Calu3 (cell line): ENCODE data around the gene OXGR1. TPM values are rescaled to one million over a fixed set of nuclear protein-coding genes. Genes with fewer than 3 reads are reported as not detected.
"Not testable (repeated sequence)": the region's sequence is repeated elsewhere in the genome, so short reads cannot be mapped to it uniquely, and the experiment has no call there.

Experiments
- BruUV-seq: library from RNA; stranded (reverse); fragments of 400-500 nt; replicated peaks from 2 replicates; lab custom pipeline; 2021; lab: Mats Ljungman, UMichigan
- CTCF ChIA-PET: fragments of 300-600 bp; sonication (Branson Sonifier 250); formaldehyde crosslinking; loops from one replicate; lab custom pipeline; 2022; ENCODE audit warnings: antibody characterized with exemption; lab: Charles Lee
- DNase-seq: peaks from one replicate; pipeline ENCODE4 v3.0.0; 2022
- H3K27ac Mint-ChIP-seq: one replicate; pipeline ENCODE4 v1.8.0; 2022; ENCODE audit warnings: mixed read lengths; ENCODE audit not compliant: unreplicated experiment
- H3K27me3 Mint-ChIP-seq: one replicate; pipeline ENCODE4 v1.8.0; 2022; ENCODE audit warnings: mixed read lengths; ENCODE audit not compliant: unreplicated experiment
- H3K36me3 Mint-ChIP-seq: one replicate; pipeline ENCODE4 v1.8.0; 2022; ENCODE audit warnings: mild to moderate bottlenecking, moderate library complexity, mixed read lengths; ENCODE audit not compliant: insufficient read depth, unreplicated experiment
- H3K4me1 Mint-ChIP-seq: one replicate; pipeline ENCODE4 v1.8.0; 2022; ENCODE audit warnings: mild to moderate bottlenecking, low read depth, mixed read lengths; ENCODE audit not compliant: unreplicated experiment
- H3K4me3 Mint-ChIP-seq: one replicate; pipeline ENCODE4 v1.8.0; 2022; ENCODE audit warnings: mild to moderate bottlenecking, low read depth, moderate library complexity, mixed read lengths; ENCODE audit not compliant: unreplicated experiment
- H3K9me3 Mint-ChIP-seq: one replicate; pipeline ENCODE4 v1.8.0; 2022; ENCODE audit warnings: low read depth, mixed read lengths; ENCODE audit not compliant: unreplicated experiment
- intact Hi-C: fragments of 100-400 bp; cut with micrococcal nuclease; formaldehyde crosslinking; loops from one replicate; pipeline ENCODE4 v1.10.0; 2022; ENCODE audit not compliant: unreplicated experiment
- total RNA-seq: library from RNA; stranded (reverse); gene quantifications from 2 replicates; pipeline ENCODE4 v1.2.3, GENCODE V29; 2022
- TF ChIP-seq, protein P1 (sequence below): fragments of 200-600 bp; IDR thresholded peaks from one replicate; pipeline ENCODE4 v1.8.0; 2022; ENCODE audit warnings: antibody characterized with exemption; ENCODE audit not compliant: unreplicated experiment

Gene OXGR1
- total RNA-seq, 1 experiment from 2014 or later = 0.40 TPM

DNA sequence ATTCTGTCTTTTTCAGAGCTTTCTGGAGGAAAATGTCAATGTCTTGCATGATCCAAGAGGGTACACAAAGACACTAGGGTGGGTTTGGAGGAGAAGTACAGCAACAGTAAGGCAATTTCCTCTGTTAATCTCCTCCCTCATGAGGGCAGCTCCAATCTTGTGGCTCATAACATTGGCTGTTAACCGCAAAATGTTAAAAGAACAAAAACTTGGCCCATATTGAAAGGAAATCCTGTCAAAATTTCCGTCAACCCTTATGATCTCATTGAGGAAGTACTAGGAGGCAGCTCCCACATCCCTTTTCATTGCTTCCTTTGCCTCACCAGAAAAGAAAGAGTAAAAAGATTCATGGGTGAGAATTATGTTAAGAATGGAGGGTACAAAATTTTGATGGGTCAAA is 11.6 kb downstream of the OXGR1 start:
- Mint-ChIP-seq H3K4me1 (peaks cover 13% of the 10 kb centered on the region), H3K27ac (no peak overlapping the region), H3K9me3 (no peaks in the 10 kb centered on the region), H3K4me3 (no peak overlapping the region), H3K36me3 (no peaks in the 10 kb centered on the region), H3K27me3 (peaks cover 10% of the 10 kb centered on the region)
- BruUV-seq = no TSS peak
- intact Hi-C loops = no loop called here
- DNase-seq = no peak
- CTCF ChIA-PET = no interaction called here
- TF ChIP-seq, protein P1, sequence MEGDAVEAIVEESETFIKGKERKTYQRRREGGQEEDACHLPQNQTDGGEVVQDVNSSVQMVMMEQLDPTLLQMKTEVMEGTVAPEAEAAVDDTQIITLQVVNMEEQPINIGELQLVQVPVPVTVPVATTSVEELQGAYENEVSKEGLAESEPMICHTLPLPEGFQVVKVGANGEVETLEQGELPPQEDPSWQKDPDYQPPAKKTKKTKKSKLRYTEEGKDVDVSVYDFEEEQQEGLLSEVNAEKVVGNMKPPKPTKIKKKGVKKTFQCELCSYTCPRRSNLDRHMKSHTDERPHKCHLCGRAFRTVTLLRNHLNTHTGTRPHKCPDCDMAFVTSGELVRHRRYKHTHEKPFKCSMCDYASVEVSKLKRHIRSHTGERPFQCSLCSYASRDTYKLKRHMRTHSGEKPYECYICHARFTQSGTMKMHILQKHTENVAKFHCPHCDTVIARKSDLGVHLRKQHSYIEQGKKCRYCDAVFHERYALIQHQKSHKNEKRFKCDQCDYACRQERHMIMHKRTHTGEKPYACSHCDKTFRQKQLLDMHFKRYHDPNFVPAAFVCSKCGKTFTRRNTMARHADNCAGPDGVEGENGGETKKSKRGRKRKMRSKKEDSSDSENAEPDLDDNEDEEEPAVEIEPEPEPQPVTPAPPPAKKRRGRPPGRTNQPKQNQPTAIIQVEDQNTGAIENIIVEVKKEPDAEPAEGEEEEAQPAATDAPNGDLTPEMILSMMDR = no peak

DNA sequence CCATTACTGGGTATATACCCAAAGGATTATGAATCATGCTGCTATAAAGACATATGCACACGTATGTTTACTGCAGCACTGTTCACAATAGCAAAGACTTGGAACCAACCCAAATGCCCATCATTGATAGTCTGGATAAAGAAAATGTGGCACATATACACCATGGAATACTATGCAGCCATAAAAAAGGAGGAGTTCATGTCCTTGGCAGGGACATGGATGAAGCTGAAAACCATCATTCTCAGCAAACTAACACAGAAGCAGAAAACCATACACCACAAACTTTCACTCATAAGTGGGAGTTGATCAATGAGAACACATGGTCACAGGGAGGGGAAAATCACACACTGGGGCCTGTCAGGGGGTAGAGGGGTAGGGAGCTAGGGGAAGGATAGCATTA is 14.4 kb downstream of the OXGR1 start:
- not testable (repeated sequence) for H3K9me3 Mint-ChIP-seq

DNA sequence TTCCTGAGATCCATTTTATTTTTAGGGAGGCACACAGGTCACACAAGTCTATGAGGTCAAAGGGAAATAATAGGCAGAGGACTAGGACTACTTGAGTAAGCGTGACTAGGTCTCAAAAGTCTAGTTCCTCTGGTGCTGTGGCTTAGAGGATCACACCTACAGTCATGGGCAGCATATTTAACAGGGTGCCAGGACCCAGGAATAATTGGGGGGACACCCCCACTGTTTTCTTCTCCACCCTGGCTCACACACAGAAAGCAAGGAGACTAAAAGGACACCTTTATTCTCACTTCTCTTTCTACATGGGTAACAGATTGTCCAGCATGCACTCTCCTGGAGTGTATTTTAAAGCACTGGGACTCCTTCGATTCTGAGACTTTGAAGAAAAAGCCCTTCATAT is 26.2 kb downstream of the OXGR1 start:
- H3K27me3 Mint-ChIP-seq = peaks cover 27% of the 10 kb centered on the region
- H3K9me3 Mint-ChIP-seq = no peaks in the 10 kb centered on the region
- H3K36me3 Mint-ChIP-seq = no peaks in the 10 kb centered on the region
- no peak overlapping the region for H3K4me3 Mint-ChIP-seq
- no TSS peak for BruUV-seq
- TF ChIP-seq, protein P1 = no peak
- H3K4me1 Mint-ChIP-seq = no peaks in the 10 kb centered on the region
- intact Hi-C loops = no loop called here
- CTCF ChIA-PET = interaction anchor here (0.7 kb wide), 1 partner anchor 942 kb away, joined by 3 read pairs; no protein-coding TSS in a partner anchor
- DNase-seq = no peak
- H3K27ac Mint-ChIP-seq = no peak overlapping the region

More for the DNA sequence above, 14.4 kb downstream of the OXGR1 start:
- BruUV-seq, H3K36me3 Mint-ChIP-seq, intact Hi-C loops, DNase-seq, H3K27ac Mint-ChIP-seq, H3K4me3 Mint-ChIP-seq, CTCF ChIA-PET: not testable (repeated sequence)
- peaks cover 20% of the 10 kb centered on the region for H3K27me3 Mint-ChIP-seq
- H3K4me1 Mint-ChIP-seq = peaks cover 13% of the 10 kb centered on the region

DNA sequence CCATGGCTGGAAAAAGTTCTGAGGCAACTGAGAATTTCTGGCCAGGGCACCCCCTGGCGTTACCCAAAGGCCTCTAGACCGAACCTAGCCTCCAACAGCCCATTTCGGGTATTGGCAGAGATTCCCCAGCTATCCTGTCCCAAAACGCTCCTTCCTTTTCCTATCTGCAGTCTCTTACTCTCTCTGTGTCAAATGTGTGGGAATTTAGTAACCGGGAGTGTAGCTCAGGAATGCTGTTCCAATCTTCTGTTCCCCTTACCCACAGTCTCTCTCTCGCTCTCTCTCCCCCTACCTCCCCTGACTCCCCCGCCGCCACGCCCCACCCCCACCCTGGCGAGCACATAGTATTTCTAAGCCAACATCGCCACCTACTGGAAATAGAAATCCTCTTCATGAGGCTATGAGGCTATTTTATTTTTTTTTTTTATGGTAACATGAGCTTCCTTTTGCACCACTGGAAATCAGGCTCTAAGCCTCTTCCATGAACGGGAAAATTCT is 27.0 kb downstream of the OXGR1 start:
- no peak overlapping the region for H3K4me3 Mint-ChIP-seq
- no TSS peak for BruUV-seq
- CTCF ChIA-PET = interaction anchor here (0.7 kb wide), 1 partner anchor 942 kb away, joined by 3 read pairs; no protein-coding TSS in a partner anchor
- H3K4me1 Mint-ChIP-seq = no peaks in the 10 kb centered on the region
- H3K36me3 Mint-ChIP-seq = no peaks in the 10 kb centered on the region
- DNase-seq = no peak
- intact Hi-C loops = no loop called here
- TF ChIP-seq, protein P1 = no peak
- H3K27ac Mint-ChIP-seq = no peak overlapping the region
- no peaks in the 10 kb centered on the region for H3K9me3 Mint-ChIP-seq
- H3K27me3 Mint-ChIP-seq = peaks cover 20% of the 10 kb centered on the region

DNA sequence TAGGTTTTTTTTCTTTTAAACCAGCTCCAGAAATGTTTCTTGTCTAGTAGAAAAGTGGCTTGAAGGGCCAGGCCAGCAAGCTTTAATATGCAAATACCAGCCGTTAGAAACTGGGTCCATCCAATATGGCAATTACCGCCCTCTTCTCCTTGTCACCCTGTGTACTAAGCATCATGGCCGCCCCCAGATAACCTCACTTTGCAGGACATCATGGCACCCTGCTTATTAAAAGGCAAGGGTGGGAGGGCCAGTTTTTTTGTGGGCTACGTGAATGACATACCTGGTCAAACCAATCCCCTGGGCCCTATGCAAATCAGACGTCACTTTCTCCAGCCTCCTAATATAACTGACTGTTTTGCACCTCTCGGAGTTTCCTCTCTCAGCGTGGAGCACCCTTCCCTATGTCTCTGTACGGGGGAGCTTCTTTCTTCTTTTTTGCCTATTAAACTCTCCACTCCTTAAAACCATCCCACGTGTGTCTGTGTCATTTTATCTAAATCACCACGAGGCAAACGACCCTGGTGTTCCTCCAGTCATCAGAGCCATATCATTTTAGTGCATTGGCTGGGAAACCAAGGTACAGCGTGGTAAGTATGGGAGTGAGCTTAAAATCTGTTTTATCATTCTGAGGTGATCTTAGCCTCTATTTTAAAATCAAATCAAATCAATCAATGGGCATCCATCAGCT is 27.7 kb downstream of the OXGR1 start:
- H3K4me1 Mint-ChIP-seq = no peaks in the 10 kb centered on the region
- intact Hi-C loops = no loop called here
- no peak overlapping the region for H3K4me3 Mint-ChIP-seq
- no peak overlapping the region for H3K27ac Mint-ChIP-seq
- H3K27me3 Mint-ChIP-seq = peaks cover 13% of the 10 kb centered on the region
- TF ChIP-seq, protein P1 = no peak
- no peaks in the 10 kb centered on the region for H3K36me3 Mint-ChIP-seq
- no peaks in the 10 kb centered on the region for H3K9me3 Mint-ChIP-seq
- no peak for DNase-seq
- BruUV-seq = no TSS peak
- CTCF ChIA-PET = interaction anchor here (0.6 kb wide), 1 partner anchor 12 kb away, joined by 4 read pairs; no protein-coding TSS in a partner anchor
